K562 (cell line): ENCODE results near the gene HES3. TPM values are rescaled to one million over a fixed set of nuclear protein-coding genes. Genes with fewer than 3 reads are reported as not detected.
A peak's percentile ranks its signal among the peaks of the same experiment; 100 is the strongest.

ENCODE experiments used
- CBFA2T3 ChIP-seq: fragments of 450-650 bp; IDR thresholded peaks from 2 replicates; pipeline ENCODE4 v1.6.1; 2017
- CBX8 ChIP-seq: fragments of 200-600 bp; sonication (generic); IDR thresholded peaks from 2 replicates; pipeline ENCODE4 v1.6.1; 2012; ENCODE audit warnings: borderline replicate concordance, mixed run types, low read depth, mild to moderate bottlenecking, moderate library complexity, mixed read lengths, low read length, control low read depth, inconsistent platforms; ENCODE audit not compliant: poor library complexity, severe bottlenecking; ENCODE audit errors: extremely low read depth
- CREBBP ChIP-seq: IDR thresholded peaks from one replicate; pipeline ENCODE4 v1.6.1; 2012; ENCODE audit warnings: low read depth, mild to moderate bottlenecking, control low read depth, inconsistent platforms, low read length
- DDX20 ChIP-seq: fragments of 450-650 bp; IDR thresholded peaks from 2 replicates; pipeline ENCODE4 v1.6.1; 2016; ENCODE audit warnings: missing genetic modification characterization, low read depth, mild to moderate bottlenecking, missing compliant biosample characterization, moderate library complexity
- GTF2E2 ChIP-seq: fragments of 200-800 bp; sonication (Bioruptor generic); IDR thresholded peaks from 2 replicates; pipeline ENCODE4 v1.6.1; 2016; ENCODE audit warnings: missing genetic modification characterization, missing compliant biosample characterization
- HNRNPK ChIP-seq: fragments of 200-400 bp; formaldehyde crosslinking; IDR thresholded peaks from one replicate; pipeline ENCODE4 v1.6.1; 2018; ENCODE audit warnings: mild to moderate bottlenecking, low read depth, low read length; ENCODE audit not compliant: poor library complexity, severe bottlenecking
- HNRNPLL ChIP-seq: fragments of 200-400 bp; formaldehyde crosslinking; IDR thresholded peaks from 2 replicates; pipeline ENCODE4 v1.6.1; 2017; ENCODE audit warnings: low read length, low read depth, mild to moderate bottlenecking; ENCODE audit not compliant: poor library complexity, severe bottlenecking
- KHSRP ChIP-seq: fragments of 450-650 bp; IDR thresholded peaks from 2 replicates; pipeline ENCODE4 v1.6.1; 2017
- KLF10 ChIP-seq: fragments of 250-450 bp; sonication (Bioruptor Pico); IDR thresholded peaks from 2 replicates; pipeline ENCODE4 v1.6.1; 2021; ENCODE audit warnings: matching md5 sums
- NR3C1 ChIP-seq: sonication (generic); formaldehyde crosslinking; IDR thresholded peaks from 2 replicates; pipeline ENCODE4 v1.8.1; 2022; ENCODE audit warnings: missing genetic modification reagents
- PHF8 ChIP-seq: fragments of 200-600 bp; sonication (generic); IDR thresholded peaks from 2 replicates; pipeline ENCODE4 v1.6.1; 2012; ENCODE audit warnings: mixed run types, mild to moderate bottlenecking, inconsistent platforms, low read length, moderate library complexity, borderline replicate concordance
- RBM34 ChIP-seq: fragments of 200-400 bp; formaldehyde crosslinking; IDR thresholded peaks from 2 replicates; pipeline ENCODE4 v1.6.1; 2018; ENCODE audit warnings: low read length, borderline replicate concordance; ENCODE audit not compliant: insufficient read depth
- RFX1 ChIP-seq: fragments of 450-650 bp; IDR thresholded peaks from 2 replicates; pipeline ENCODE4 v1.6.1; 2016; ENCODE audit warnings: mild to moderate bottlenecking, moderate library complexity
- TAL1 ChIP-seq: fragments of 450-650 bp; IDR thresholded peaks from 2 replicates; pipeline ENCODE4 v1.6.1; 2016; ENCODE audit warnings: mild to moderate bottlenecking
- TARDBP ChIP-seq: fragments of 450-650 bp; IDR thresholded peaks from 2 replicates; pipeline ENCODE4 v1.6.1; 2016
- USF1 ChIP-seq: sonication (generic); formaldehyde crosslinking; IDR thresholded peaks from 2 replicates; pipeline ENCODE4 v1.9.0; 2022; ENCODE audit warnings: mild to moderate bottlenecking, missing genetic modification reagents
- VEZF1 ChIP-seq: fragments of 200-800 bp; sonication (Bioruptor generic); IDR thresholded peaks from 2 replicates; pipeline ENCODE4 v1.6.1; 2017; ENCODE audit warnings: missing genetic modification characterization, missing compliant biosample characterization
- ZBTB9 ChIP-seq: fragments of 450-650 bp; formaldehyde crosslinking; IDR thresholded peaks from 2 replicates; pipeline ENCODE4 v1.4.0; 2020; ENCODE audit warnings: mild to moderate bottlenecking, moderate library complexity
- ZNF217 ChIP-seq: sonication (generic); formaldehyde crosslinking; IDR thresholded peaks from 2 replicates; pipeline ENCODE4 v1.8.0; 2022; ENCODE audit warnings: mild to moderate bottlenecking, missing genetic modification reagents
- ZNF277 ChIP-seq: fragments of 250-450 bp; sonication (Bioruptor Pico); IDR thresholded peaks from 2 replicates; pipeline ENCODE4 v1.8.0; 2022; ENCODE audit warnings: inconsistent platforms, mild to moderate bottlenecking, moderate library complexity, borderline replicate concordance
- ZNF444 ChIP-seq: fragments of 250-450 bp; sonication (Bioruptor Pico); IDR thresholded peaks from 2 replicates; pipeline ENCODE4 v1.4.0; 2020; ENCODE audit warnings: mild to moderate bottlenecking, moderate library complexity
- polyA plus RNA-seq, 8 experiments: library from polyadenylated mRNA; depleted of rRNA in 4 of 8; stranded (reverse) in 5 of 8; unstranded in 3 of 8; fragments of >200 nt; fragmentation: Nextera tagmentation in 2 of 8; fragmentation: Illumina TruSeq in 1 of 8; extraction: Ambion mirVana in 2 of 8; extraction: Trizol in 1 of 8; gene quantifications; 2 replicates each; pipeline versions ENCODE4 v1.2.1 to v1.2.3, GENCODE V29; 2011 to 2014; ENCODE audit warnings: inconsistent platforms in 1 of 8, missing spikeins in 1 of 8
- total RNA-seq, 7 experiments: library from RNA; depleted of rRNA in 6 of 7; stranded (reverse); fragments of >200 nt in 6 of 7; fragmentation: Illumina TruSeq in 2 of 7; extraction: Trizol in 2 of 7; gene quantifications; 2 replicates each; pipeline versions ENCODE4 v1.2.1 to v1.2.3, GENCODE V29; 2011 to 2021; ENCODE audit warnings: low replicate concordance in 1 of 7

The HES3 gene
- total and polyA plus RNA-seq, 9 of the 15 experiments (the other 6 are each of a cell fraction or from before 2014, with no cell fraction given) = not detected

- TF ChIP-seq ZNF277 (CRISPR knock-in tag) = no peak
- TF ChIP-seq RBM34 = no peak
- TF ChIP-seq KHSRP = no peak
- TF ChIP-seq DDX20 (tag) = no peak
- TF ChIP-seq ZBTB9 = no peak
- no peak for TF ChIP-seq HNRNPK
- TF ChIP-seq TARDBP = no peak
- no peak for TF ChIP-seq RFX1
- no peak for TF ChIP-seq CBFA2T3
- TF ChIP-seq NR3C1 = no peak
- TF ChIP-seq ZNF217 (CRISPR knock-in tag) = no peak
- TF ChIP-seq TAL1 = no peak
- 0 out of 2 replicates have a peak, but pooled peaks have one; percentile 33 for TF ChIP-seq USF1 (CRISPR knock-in tag)
- no peak for TF ChIP-seq HNRNPLL
- no peak for TF ChIP-seq PHF8
- TF ChIP-seq CBX8 = no peak
- peak; percentile 57; the same call in 1 of the 2 replicates for TF ChIP-seq VEZF1
- no peak for TF ChIP-seq CREBBP
- TF ChIP-seq KLF10 = no peak
- no peak for TF ChIP-seq GTF2E2 (tag)
- no peak for TF ChIP-seq ZNF444 (CRISPR knock-in tag)
Measured at GRCh38 chr1:6280761-6281451, 36.9 kb downstream of the HES3 start (continued).
